Stomach smooth muscle (tissue), 2 donors: ENCODE results near the gene SLC39A11.

Experiments
- H3K27ac ChIP-seq: one replicate; pipeline ENCODE4 v1.7.0; 2013; ENCODE audit warnings: mild to moderate bottlenecking, low read length, inconsistent platforms
- H3K27me3 ChIP-seq, 2 donors: one replicate each; pipeline ENCODE4 v1.7.0; 2013; ENCODE audit warnings: low read length in 2 of 2; ENCODE audit not compliant: insufficient read depth in 2 of 2, control insufficient read depth in 1 of 2
- H3K36me3 ChIP-seq, 2 donors: one replicate each; pipeline ENCODE4 v1.7.0; 2013; ENCODE audit warnings: low read length in 2 of 2; ENCODE audit not compliant: control insufficient read depth in 2 of 2, insufficient read depth in 2 of 2
- H3K4me1 ChIP-seq: one replicate; pipeline ENCODE4 v1.7.0; 2013; ENCODE audit warnings: low read length; ENCODE audit not compliant: control insufficient read depth, insufficient read depth
- H3K4me3 ChIP-seq, 2 donors: one replicate each; pipeline ENCODE4 v1.7.0; 2013; ENCODE audit warnings: low read length in 2 of 2
- H3K9ac ChIP-seq, 2 donors: one replicate each; pipeline ENCODE4 v1.7.0; 2013; ENCODE audit warnings: low read length in 2 of 2, mild to moderate bottlenecking in 1 of 2
- H3K9me3 ChIP-seq, 2 donors: one replicate each; pipeline ENCODE4 v1.7.0; 2013; ENCODE audit warnings: low read length in 2 of 2; ENCODE audit not compliant: control insufficient read depth in 2 of 2
- donor health status: healthy.
- donor health status: Pancreatic carcinoma.

The SLC39A11 gene

DNA sequence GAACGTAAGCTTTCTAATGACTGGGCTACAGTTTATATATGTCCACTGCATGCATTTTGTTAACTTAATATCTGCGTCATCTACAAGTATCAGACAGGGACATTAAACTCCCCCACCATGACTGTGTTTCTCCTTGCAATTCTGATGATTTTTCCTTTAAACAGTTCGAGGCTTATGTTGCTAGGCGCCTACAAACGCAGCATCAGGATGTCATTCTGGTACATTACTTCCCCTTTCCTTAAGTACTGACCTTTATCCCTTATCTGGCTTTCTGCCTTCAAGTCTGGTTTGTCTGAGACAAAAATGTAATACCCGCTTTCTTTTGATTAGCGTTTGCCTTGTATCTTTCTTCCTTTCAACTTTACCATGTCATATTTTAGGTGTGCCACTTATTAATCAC lies 362.4 kb downstream of the SLC39A11 start:
- H3K9ac ChIP-seq = no peak overlapping the region
- no peaks in the 10 kb centered on the region for H3K27me3 ChIP-seq
- peaks cover 0 to 2% of the 10 kb centered on the region in 2 donors for H3K36me3 ChIP-seq
- no peak overlapping the region for H3K27ac ChIP-seq
- H3K9me3 ChIP-seq = no peaks in the 10 kb centered on the region
- H3K4me3 ChIP-seq = no peak overlapping the region
- H3K4me1 ChIP-seq = no peaks in the 10 kb centered on the region

GRCh38 chr17:72726936-72727335 lies 365.6 kb downstream of the SLC39A11 start:
- no peaks in the 10 kb centered on the region for H3K4me1 ChIP-seq
- no peaks in the 10 kb centered on the region for H3K9me3 ChIP-seq
- no peak overlapping the region for H3K27ac ChIP-seq
- no peak overlapping the region for H3K9ac ChIP-seq
- H3K4me3 ChIP-seq = no peak overlapping the region
- H3K27me3 ChIP-seq = no peaks in the 10 kb centered on the region
- H3K36me3 ChIP-seq = no peaks in the 10 kb centered on the region

DNA sequence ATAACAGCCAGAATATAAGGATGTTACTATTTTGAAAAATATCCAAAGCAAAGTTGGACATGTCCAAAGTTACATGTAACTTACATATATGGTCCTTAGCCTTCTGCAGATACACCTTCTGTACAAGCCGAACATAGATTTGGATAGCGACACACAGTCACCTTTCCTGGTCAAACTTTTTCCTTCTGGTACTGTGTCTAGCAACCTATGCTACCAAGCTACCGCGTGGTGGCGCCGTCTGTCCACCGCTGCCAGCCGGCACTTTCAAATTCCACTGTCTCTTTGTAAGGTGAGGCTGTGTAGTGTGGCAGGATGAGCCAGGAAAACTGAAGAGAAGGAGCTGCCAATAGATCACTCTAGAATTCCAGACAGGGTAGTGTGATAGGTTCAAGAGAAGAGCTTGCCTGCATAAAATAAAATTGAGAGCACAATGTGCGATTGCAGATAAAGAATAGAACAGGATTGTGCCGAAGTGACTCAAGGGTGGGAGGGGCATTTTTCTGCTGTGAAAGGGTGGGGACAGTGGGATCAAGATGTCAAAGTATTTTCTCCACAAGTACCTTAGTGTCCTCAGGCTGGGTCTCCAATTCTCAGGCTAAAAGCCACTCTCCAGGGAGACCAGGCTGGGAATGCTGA lies 366.9 kb downstream of the SLC39A11 start:
- Histone ChIP-seq H3K36me3 (no peaks in the 10 kb centered on the region), H3K4me1 (no peaks in the 10 kb centered on the region), H3K27ac (no peak overlapping the region), H3K9ac (no peak overlapping the region), H3K4me3 (no peak overlapping the region), H3K9me3 (no peaks in the 10 kb centered on the region), H3K27me3 (no peaks in the 10 kb centered on the region)

DNA sequence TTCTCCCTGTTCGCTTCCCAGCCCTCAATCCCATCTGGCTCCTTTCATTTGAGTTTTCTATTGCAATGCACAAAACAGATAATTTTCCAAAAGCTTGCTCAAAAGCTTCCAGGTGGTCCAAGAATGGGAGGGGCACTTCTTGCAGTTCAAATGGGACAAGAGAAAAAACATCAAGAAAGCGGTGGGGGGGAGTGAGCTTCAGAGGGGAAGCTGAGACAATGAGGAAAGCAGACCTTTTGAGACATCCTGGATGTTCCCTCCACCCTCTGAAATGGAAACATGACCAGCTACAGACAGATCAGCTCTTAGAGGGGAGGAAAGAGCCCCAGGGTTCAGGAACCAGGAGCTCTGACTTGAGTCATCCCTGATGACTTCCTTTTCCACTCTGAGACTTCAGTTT lies 368.2 kb downstream of the SLC39A11 start:
- no peaks in the 10 kb centered on the region for H3K36me3 ChIP-seq
- no peak overlapping the region for H3K4me3 ChIP-seq
- no peaks in the 10 kb centered on the region for H3K4me1 ChIP-seq
- no peaks in the 10 kb centered on the region for H3K9me3 ChIP-seq
- H3K27me3 ChIP-seq = no peaks in the 10 kb centered on the region
- H3K27ac ChIP-seq = no peak overlapping the region
- no peak overlapping the region for H3K9ac ChIP-seq

- H3K4me1 ChIP-seq = no peaks in the 10 kb centered on the region
- no peak overlapping the region for H3K27ac ChIP-seq
- no peak overlapping the region for H3K9ac ChIP-seq
- no peaks in the 10 kb centered on the region for H3K27me3 ChIP-seq
- no peak overlapping the region for H3K4me3 ChIP-seq
- no peaks in the 10 kb centered on the region for H3K36me3 ChIP-seq
- H3K9me3 ChIP-seq = no peaks in the 10 kb centered on the region
These were observed 368.8 kb downstream of the SLC39A11 start for GRCh38 chr17:72723711-72724110.

DNA sequence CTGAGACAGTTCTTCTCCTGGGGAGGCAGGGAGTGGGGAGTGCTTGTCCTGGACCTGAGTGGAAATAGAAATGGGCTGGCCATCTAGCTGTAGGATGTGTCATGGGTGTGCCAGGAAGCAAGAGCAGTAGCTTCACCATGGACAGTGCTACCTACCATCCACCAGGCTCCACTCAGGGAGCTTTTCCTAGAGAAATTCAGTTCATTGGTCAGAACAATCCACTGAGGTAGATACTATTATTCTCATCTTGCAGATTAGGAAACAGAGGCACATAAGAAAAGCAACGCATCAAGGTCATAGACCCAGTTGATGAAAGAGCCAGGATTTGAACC lies 372.0 kb downstream of the SLC39A11 start:
- no peaks in the 10 kb centered on the region for H3K27me3 ChIP-seq
- no peaks in the 10 kb centered on the region for H3K4me1 ChIP-seq
- no peaks in the 10 kb centered on the region for H3K36me3 ChIP-seq
- no peak overlapping the region for H3K4me3 ChIP-seq
- no peaks in the 10 kb centered on the region for H3K9me3 ChIP-seq
- H3K9ac ChIP-seq = no peak overlapping the region
- H3K27ac ChIP-seq = no peak overlapping the region

- Histone ChIP-seq H3K36me3 (no peaks in the 10 kb centered on the region), H3K4me1 (no peaks in the 10 kb centered on the region), H3K9me3 (no peaks in the 10 kb centered on the region), H3K27me3 (no peaks in the 10 kb centered on the region), H3K27ac (no peak overlapping the region), H3K4me3 (no peak overlapping the region), H3K9ac (no peak overlapping the region)
These were observed 372.7 kb downstream of the SLC39A11 start for GRCh38 chr17:72719578-72720493.

- no peak overlapping the region for H3K9ac ChIP-seq
- H3K4me1 ChIP-seq = no peaks in the 10 kb centered on the region
- H3K27ac ChIP-seq = no peak overlapping the region
- no peaks in the 10 kb centered on the region for H3K27me3 ChIP-seq
- H3K4me3 ChIP-seq = no peak overlapping the region
- no peaks in the 10 kb centered on the region for H3K36me3 ChIP-seq
- H3K9me3 ChIP-seq = no peaks in the 10 kb centered on the region
These were observed 373.3 kb downstream of the SLC39A11 start for GRCh38 chr17:72719206-72719577.

DNA sequence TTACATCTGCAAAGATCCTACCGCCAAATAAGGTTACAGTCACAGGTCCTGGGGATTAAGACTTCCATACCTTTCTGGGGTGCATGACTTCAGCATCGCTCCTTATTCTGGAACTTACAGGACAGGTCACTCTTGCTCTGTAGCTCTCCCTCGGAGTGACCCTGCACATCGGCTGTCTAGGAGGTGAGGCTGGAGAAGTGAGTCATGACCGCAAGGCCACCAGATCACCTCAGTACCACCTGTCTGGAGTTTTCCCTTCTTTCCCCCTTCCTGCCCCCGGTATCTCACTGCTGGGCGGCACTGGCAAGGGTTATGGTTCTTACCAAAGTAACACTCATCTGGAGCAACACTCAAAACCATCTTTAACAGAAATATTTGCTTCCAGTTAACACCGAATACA lies 374.8 kb downstream of the SLC39A11 start:
- H3K4me3 ChIP-seq = no peak overlapping the region
- H3K9ac ChIP-seq = no peak overlapping the region
- H3K9me3 ChIP-seq = no peaks in the 10 kb centered on the region
- H3K27me3 ChIP-seq = no peaks in the 10 kb centered on the region
- H3K4me1 ChIP-seq = no peaks in the 10 kb centered on the region
- no peaks in the 10 kb centered on the region for H3K36me3 ChIP-seq
- H3K27ac ChIP-seq = no peak overlapping the region

DNA sequence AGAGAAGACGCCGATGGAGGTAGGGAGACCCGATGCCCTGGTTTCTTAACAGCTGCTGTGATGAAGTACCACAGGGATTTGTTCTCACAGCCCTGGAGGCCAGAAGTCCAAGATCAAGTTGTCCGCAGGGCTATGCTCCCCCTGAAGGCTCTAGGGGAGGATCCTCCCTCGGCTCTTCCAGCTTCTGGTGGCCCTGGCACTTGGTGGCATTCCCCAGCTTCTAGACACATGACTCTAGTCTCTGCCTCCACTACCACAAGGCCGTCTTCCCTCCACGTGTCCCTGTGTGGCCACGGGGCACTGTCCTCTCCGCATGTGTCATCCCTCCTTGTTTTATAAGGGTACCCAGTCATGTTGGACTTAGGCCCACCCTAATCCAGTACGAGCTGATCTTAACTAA lies 375.2 kb downstream of the SLC39A11 start:
- Histone ChIP-seq H3K9ac (no peak overlapping the region), H3K27me3 (no peaks in the 10 kb centered on the region), H3K4me1 (no peaks in the 10 kb centered on the region), H3K27ac (no peak overlapping the region), H3K36me3 (no peaks in the 10 kb centered on the region), H3K9me3 (no peaks in the 10 kb centered on the region), H3K4me3 (no peak overlapping the region)

GRCh38 chr17:72715906-72716572 lies 376.4 kb downstream of the SLC39A11 start:
- Histone ChIP-seq H3K9me3 (peaks cover 4 to 5% of the 10 kb centered on the region in 2 donors), H3K4me3 (no peak overlapping the region), H3K27me3 (no peaks in the 10 kb centered on the region), H3K27ac (no peak overlapping the region), H3K9ac (no peak overlapping the region), H3K36me3 (peaks cover 0 to 4% of the 10 kb centered on the region in 2 donors), H3K4me1 (no peaks in the 10 kb centered on the region)
